Tibial nerve (tissue), 4 donors: Measurements from ENCODE around the gene PSMD13. TPM values are rescaled to one million over a fixed set of nuclear protein-coding genes. Genes with fewer than 3 reads are reported as not detected.

Source experiments
- DNase-seq, 2 donors: peaks; one replicate each; pipeline ENCODE4 v3.0.0-alpha.2; 2019; ENCODE audit warnings: low spot score in 2 of 2
- H3K27ac ChIP-seq, 4 donors: fragments of 200-600 bp; sonication (generic) in 3 of 4; one replicate each; pipeline ENCODE4 v1.5.1; 2017 to 2019; ENCODE audit warnings: mild to moderate bottlenecking in 1 of 4
- H3K27me3 ChIP-seq, 2 donors: fragments of 200-600 bp; sonication (generic) in 1 of 2; one replicate each; pipeline versions ENCODE4 v1.5.1 to v1.6.0; 2017 to 2019
- H3K36me3 ChIP-seq, 3 donors: fragments of 200-600 bp; sonication (generic); one replicate each; pipeline ENCODE4 v1.5.1; 2018 to 2019
- H3K4me1 ChIP-seq, 4 donors: fragments of 200-600 bp; sonication (generic) in 3 of 4; one replicate each; pipeline ENCODE4 v1.5.1; 2017 to 2019
- H3K4me3 ChIP-seq, 4 donors: fragments of 200-600 bp; sonication (generic) in 3 of 4; one replicate each; pipeline ENCODE4 v1.5.1; 2017 to 2019; ENCODE audit warnings: mild to moderate bottlenecking in 1 of 4, moderate library complexity in 1 of 4
- H3K9me3 ChIP-seq, 4 donors: fragments of 200-600 bp; sonication (generic) in 3 of 4; one replicate each; pipeline ENCODE4 v1.5.1; 2017 to 2019
- EP300 ChIP-seq, 2 donors: sonication (generic); formaldehyde crosslinking; IDR thresholded peaks; one replicate each; pipeline ENCODE4 v1.6.1; 2017; ENCODE audit warnings: antibody characterized with exemption in 2 of 2, mild to moderate bottlenecking in 1 of 2
- POLR2A ChIP-seq, 2 donors: fragments of 450-650 bp; IDR thresholded peaks; one replicate each; pipeline ENCODE4 v1.6.1; 2017; ENCODE audit warnings: antibody characterized with exemption in 2 of 2, mild to moderate bottlenecking in 2 of 2, moderate library complexity in 2 of 2
- WGBS, 2 donors: methylation state at CpG; one replicate each; pipeline ENCODE4 v1.1.5; 2018; 5-methylcytosine and 5-hydroxymethylcytosine counted together
- total RNA-seq, 4 donors: library from RNA; depleted of rRNA; stranded (reverse); fragments of >200 nt; gene quantifications; one replicate each; pipeline ENCODE4 v1.1.0, GENCODE V29; 2016
- TF ChIP-seq, protein P1 (sequence below), 5 experiments: fragments of 200-600 bp in 3 of 5; fragments of 450-650 bp in 2 of 5; sonication (generic) in 3 of 5; IDR thresholded peaks; one replicate each; pipeline ENCODE4 v1.5.1; 2016 to 2019; ENCODE audit warnings: antibody characterized with exemption in 5 of 5, mild to moderate bottlenecking in 3 of 5, moderate library complexity in 2 of 5

Gene PSMD13
- total RNA-seq, 4 donors from 2014 or later = 72.0 to 136 (median 120) TPM

DNA sequence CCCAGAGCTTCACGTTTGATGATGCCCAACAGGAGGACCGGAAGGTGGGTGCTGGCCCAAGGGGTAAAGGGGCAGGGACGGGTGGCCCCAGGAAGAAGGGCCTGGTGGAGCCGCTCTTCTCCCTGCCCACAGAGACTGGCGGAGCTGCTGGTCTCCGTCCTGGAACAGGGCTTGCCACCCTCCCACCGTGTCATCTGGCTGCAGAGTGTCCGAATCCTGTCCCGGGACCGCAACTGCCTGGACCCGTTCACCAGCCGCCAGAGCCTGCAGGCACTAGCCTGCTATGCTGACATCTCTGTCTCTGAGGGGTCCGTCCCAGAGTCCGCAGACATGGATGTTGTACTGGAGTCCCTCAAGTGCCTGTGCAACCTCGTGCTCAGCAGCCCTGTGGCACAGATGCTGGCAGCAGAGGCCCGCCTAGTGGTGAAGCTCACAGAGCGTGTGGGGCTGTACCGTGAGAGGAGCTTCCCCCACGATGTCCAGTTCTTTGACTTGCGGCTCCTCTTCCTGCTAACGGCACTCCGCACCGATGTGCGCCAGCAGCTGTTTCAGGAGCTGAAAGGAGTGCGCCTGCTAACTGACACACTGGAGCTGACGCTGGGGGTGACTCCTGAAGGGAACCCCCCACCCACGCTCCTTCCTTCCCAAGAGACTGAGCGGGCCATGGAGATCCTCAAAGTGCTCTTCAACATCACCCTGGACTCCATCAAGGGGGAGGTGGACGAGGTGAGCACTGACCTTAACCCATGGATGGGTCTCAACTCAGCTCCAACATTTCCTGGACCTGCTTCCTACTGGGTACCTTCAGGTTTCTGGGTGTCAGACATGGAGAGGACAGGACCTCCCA lies 27.3 kb upstream of the PSMD13 start:
- Histone ChIP-seq H3K36me3 (peaks cover 7 to 62% (median 28%) of the 10 kb centered on the region in 3 donors), H3K4me1 (peaks cover 14 to 45% (median 28%) of the 10 kb centered on the region in 4 donors), H3K4me3 (peak overlapping the region; percentile 80 to 99 (median 91)), H3K27me3 (no peaks in the 10 kb centered on the region), H3K27ac (peak overlapping the region; percentile 98 to 100 (median 99)), H3K9me3 (no peaks in the 10 kb centered on the region)
- TF ChIP-seq EP300 (IDR thresholded peaks at IDR 0.05) (no peak), POLR2A (IDR thresholded peaks at IDR 0.05) (no peak)
- TF ChIP-seq, protein P1, sequence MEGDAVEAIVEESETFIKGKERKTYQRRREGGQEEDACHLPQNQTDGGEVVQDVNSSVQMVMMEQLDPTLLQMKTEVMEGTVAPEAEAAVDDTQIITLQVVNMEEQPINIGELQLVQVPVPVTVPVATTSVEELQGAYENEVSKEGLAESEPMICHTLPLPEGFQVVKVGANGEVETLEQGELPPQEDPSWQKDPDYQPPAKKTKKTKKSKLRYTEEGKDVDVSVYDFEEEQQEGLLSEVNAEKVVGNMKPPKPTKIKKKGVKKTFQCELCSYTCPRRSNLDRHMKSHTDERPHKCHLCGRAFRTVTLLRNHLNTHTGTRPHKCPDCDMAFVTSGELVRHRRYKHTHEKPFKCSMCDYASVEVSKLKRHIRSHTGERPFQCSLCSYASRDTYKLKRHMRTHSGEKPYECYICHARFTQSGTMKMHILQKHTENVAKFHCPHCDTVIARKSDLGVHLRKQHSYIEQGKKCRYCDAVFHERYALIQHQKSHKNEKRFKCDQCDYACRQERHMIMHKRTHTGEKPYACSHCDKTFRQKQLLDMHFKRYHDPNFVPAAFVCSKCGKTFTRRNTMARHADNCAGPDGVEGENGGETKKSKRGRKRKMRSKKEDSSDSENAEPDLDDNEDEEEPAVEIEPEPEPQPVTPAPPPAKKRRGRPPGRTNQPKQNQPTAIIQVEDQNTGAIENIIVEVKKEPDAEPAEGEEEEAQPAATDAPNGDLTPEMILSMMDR (IDR thresholded peaks at IDR 0.05) = no peak
- WGBS, 2 donors = 47 to 52% methylated on average over 19 to 20 of the region's 29 CpGs
- no peak for DNase-seq

DNA sequence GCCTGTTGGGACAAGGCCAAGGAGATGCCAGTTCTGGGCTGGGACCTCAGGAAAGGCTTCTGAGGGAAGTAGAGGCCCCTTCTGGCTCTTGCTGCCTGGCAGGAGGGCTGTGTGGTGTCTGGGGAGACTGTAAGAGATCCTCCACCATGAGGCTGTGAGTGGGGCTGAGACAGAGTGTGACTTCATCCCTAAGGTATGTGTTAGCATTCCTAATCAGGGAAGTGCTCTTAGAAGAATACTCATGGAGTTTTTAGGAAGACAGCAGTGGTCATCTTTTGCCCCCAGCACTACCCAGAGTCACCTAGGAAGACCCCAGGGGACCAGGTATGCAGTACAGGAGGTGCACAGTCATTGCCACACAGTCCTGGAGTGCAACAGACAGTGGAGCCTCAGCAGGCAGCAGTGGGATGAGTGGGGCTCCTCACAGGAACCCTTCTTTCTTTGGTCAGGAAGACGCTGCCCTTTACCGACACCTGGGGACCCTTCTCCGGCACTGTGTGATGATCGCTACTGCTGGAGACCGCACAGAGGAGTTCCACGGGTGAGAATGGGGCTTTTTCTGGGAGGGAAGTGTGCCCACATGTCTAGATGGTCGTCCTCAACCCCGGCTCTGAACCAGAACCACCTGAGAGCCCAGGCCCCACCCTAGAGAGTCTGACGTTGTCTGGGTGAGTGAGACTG lies 26.5 kb upstream of the PSMD13 start:
- no peaks in the 10 kb centered on the region for H3K27me3 ChIP-seq
- H3K9me3 ChIP-seq = no peaks in the 10 kb centered on the region
- whole genome bisulfite sequencing, 2 donors = 85 to 86% methylated on average over 6 to 9 of the region's 9 CpGs
- H3K4me1 ChIP-seq = peaks cover 14 to 37% (median 24%) of the 10 kb centered on the region in 4 donors
- H3K4me3 ChIP-seq = peak overlapping the region in 1 of 4 donors; percentile 80
- DNase-seq = no peak
- TF ChIP-seq POLR2A (IDR thresholded peaks at IDR 0.05) = no peak
- TF ChIP-seq, protein P1 (IDR thresholded peaks at IDR 0.05) = no peak
- TF ChIP-seq EP300 (IDR thresholded peaks at IDR 0.05) = no peak
- H3K36me3 ChIP-seq = peaks cover 7 to 62% (median 28%) of the 10 kb centered on the region in 3 donors
- peak overlapping the region in 2 of 4 donors; percentile 98 to 99 for H3K27ac ChIP-seq

DNA sequence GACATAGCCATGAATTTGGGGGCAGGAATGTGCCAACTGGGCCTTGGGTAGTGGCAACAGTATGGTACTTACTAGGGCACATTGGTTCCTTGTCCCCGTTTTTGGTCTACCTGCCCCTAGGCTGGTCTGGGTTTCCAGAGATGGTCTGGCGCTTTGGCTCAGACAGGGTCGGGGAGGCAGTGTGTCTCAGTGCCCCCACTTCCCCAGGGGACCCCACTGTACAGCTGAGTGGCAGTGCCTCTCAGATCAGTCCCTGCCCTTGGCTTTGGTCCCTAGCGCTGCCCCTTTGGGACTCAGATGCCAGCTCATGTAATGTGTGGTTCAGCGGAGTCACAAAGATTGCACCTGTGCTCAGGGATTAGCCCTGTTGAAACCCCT lies 26.0 kb upstream of the PSMD13 start:
- TF ChIP-seq EP300 (IDR thresholded peaks at IDR 0.05) = no peak
- no peak for TF ChIP-seq POLR2A (IDR thresholded peaks at IDR 0.05)
- TF ChIP-seq, protein P1 (IDR thresholded peaks at IDR 0.05) = no peak
- H3K9me3 ChIP-seq = no peaks in the 10 kb centered on the region
- 84 to 96% methylated on average over 5 of the region's 5 CpGs for WGBS, 2 donors
- H3K27me3 ChIP-seq = no peaks in the 10 kb centered on the region
- H3K36me3 ChIP-seq = peaks cover 7 to 62% (median 28%) of the 10 kb centered on the region in 3 donors
- no peak for DNase-seq
- peaks cover 14 to 32% (median 19%) of the 10 kb centered on the region in 4 donors for H3K4me1 ChIP-seq
- no peak overlapping the region for H3K4me3 ChIP-seq
- peak overlapping the region in 1 of 4 donors; percentile 98 for H3K27ac ChIP-seq

DNA sequence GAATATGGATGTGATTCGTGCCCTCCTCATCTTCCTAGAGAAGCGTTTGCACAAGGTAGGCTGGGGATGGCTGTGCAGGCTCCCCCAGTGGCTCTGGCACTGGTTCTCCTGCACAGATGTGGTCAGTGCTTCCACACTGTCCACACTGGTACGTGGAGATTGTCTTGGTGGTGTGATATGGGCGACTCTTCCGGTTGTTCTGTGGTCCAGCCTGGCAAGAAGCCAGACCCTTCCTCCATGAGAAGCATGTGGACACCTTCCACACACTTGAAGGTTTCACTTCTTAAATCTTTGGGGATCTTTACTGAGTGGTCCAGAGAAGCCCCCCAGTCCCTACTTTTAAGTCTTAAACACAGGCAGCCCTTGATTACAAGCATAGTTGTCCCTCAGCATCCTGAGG lies 25.5 kb upstream of the PSMD13 start:
- Histone ChIP-seq H3K36me3 (peaks cover 7 to 67% (median 28%) of the 10 kb centered on the region in 3 donors), H3K4me1 (peaks cover 11 to 27% (median 14%) of the 10 kb centered on the region in 4 donors), H3K9me3 (no peaks in the 10 kb centered on the region), H3K27ac (no peak overlapping the region), H3K27me3 (no peaks in the 10 kb centered on the region), H3K4me3 (no peak overlapping the region)
- TF ChIP-seq EP300 (IDR thresholded peaks at IDR 0.05) = no peak
- TF ChIP-seq POLR2A (IDR thresholded peaks at IDR 0.05) = no peak
- TF ChIP-seq, protein P1 (IDR thresholded peaks at IDR 0.05) = no peak
- DNase-seq = no peak
- WGBS, 2 donors = 68 to 100% methylated on average over 2 to 3 of the region's 5 CpGs

DNA sequence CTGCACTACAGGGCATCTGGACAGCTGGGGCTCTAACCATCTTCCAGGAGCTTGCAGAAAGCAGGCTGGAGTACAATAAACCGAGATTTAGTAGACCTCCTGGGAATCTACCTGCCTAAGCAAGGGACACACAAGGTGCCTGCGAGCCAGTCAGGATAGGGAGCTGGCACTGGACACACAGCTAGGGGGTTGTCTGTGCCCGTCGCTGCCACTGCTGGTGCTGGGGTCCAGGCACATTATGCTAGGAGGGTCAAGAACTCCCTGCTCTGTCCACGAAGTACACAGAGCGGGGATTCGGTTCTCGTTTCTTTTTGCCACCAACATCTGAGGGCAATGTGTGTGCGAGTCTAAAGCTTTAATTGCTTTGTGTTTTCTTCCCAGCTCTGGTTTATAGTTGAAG lies 25.0 kb upstream of the PSMD13 start:
- 82 to 83% methylated on average over 8 to 9 of the region's 9 CpGs for WGBS, 2 donors
- DNase-seq = no peak
- no peaks in the 10 kb centered on the region for H3K27me3 ChIP-seq
- peaks cover 11 to 24% (median 12%) of the 10 kb centered on the region in 4 donors for H3K4me1 ChIP-seq
- no peaks in the 10 kb centered on the region for H3K9me3 ChIP-seq
- TF ChIP-seq POLR2A (IDR thresholded peaks at IDR 0.05) (no peak), EP300 (IDR thresholded peaks at IDR 0.05) (no peak)
- TF ChIP-seq, protein P1 (IDR thresholded peaks at IDR 0.05) = no peak
- no peak overlapping the region for H3K4me3 ChIP-seq
- peaks cover 7 to 71% (median 28%) of the 10 kb centered on the region in 3 donors for H3K36me3 ChIP-seq
- no peak overlapping the region for H3K27ac ChIP-seq
